GM10248 (cell line): ENCODE measurements around the gene TMEM14A.

Source experiments
- CTCF ChIA-PET: fragments of 300-600 bp; sonication (Branson Sonifier 250); formaldehyde crosslinking; extraction: SDS; loops from one replicate; lab custom pipeline; 2021; ENCODE audit warnings: antibody characterized with exemption; lab: Yijun Ruan, JAX
- POLR2A ChIA-PET: fragments of 350-650 bp; sonication (Branson Sonifier 250); formaldehyde crosslinking; extraction: SDS; loops from one replicate; lab custom pipeline; 2020; ENCODE audit warnings: antibody characterized with exemption; lab: Yijun Ruan, JAX
- DNase-seq: peaks from one replicate; pipeline ENCODE4 v3.0.0; 2012; ENCODE audit errors: extremely low spot score
- CTCF ChIP-seq: IDR thresholded peaks from 2 replicates; pipeline ENCODE4 v1.5.1; 2012; ENCODE audit warnings: mild to moderate bottlenecking, low read depth; ENCODE audit errors: extremely low read depth, missing control alignments, control extremely low read depth

Gene TMEM14A

GRCh38 chr6:52635049-52635577, 35.8 kb upstream of the TMEM14A start:
- TF ChIP-seq CTCF, result no peak
- ChIA-PET POLR2A (no interaction called here), CTCF (interaction anchor here (0.7 to 2.5 kb wide), 7 partner anchors 12 to 220 kb away, joined by 3 to 15 read pairs (median 3); no protein-coding TSS in a partner anchor)
- no peak for DNase-seq

- POLR2A ChIA-PET, result no interaction called here
These were observed 34.1 kb upstream of the TMEM14A start for GRCh38 chr6:52636830-52637229.

DNA sequence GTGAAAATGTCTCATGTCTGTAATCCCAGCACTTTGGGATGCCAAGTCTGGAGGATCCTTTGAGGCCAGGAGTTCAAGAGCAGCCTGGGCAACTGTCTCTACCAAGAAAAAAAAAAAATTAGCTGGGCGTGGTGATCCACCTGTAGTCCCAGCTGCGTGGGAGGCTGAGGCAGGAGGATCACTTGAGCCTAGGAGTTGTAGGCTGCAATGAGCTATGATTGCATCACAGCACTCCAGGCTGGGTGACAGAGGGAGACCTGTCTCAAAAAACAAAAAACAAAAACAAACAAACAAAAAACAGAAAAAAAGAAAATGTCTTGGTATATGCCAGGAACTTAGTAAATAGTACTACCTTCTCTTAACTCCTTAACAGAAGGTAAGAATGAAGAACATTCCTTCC, 31.4 kb upstream of the TMEM14A start:
- ChIA-PET POLR2A (no interaction called here), CTCF (interaction anchor here (4.8 kb wide), 1 partner anchor 12 kb away, joined by 40 read pairs; no protein-coding TSS in a partner anchor)
- TF ChIP-seq CTCF, result no peak
- DNase-seq, result no peak

More at GRCh38 chr6:52636830-52637229, 34.1 kb upstream of the TMEM14A start:
- no peak for TF ChIP-seq CTCF
- CTCF ChIA-PET, result interaction anchor here (1.2 kb wide), 1 partner anchor 15 kb away, joined by 3 read pairs; no protein-coding TSS in a partner anchor
- DNase-seq, result no peak

- DNase-seq, result no peak
- ChIA-PET POLR2A (no interaction called here), CTCF (interaction anchor here (1.7 to 4.8 kb wide), 3 partner anchors 11 to 220 kb away, joined by 3 to 40 read pairs (median 7); partner anchors contain the start of gene EFHC1)
These were observed 30.7 kb upstream of the TMEM14A start for GRCh38 chr6:52640170-52640569.

GRCh38 chr6:52640916-52641315, 30.0 kb upstream of the TMEM14A start:
- no peak for TF ChIP-seq CTCF
- DNase-seq, result no peak
- ChIA-PET CTCF (interaction anchor here (1.7 to 4.8 kb wide), 3 partner anchors 10 to 221 kb away, joined by 3 to 40 read pairs (median 7); partner anchors contain the start of gene EFHC1), POLR2A (no interaction called here)

More at GRCh38 chr6:52640170-52640569, 30.7 kb upstream of the TMEM14A start:
- TF ChIP-seq CTCF, result no peak

GRCh38 chr6:52641388-52641787, 29.5 kb upstream of the TMEM14A start:
- CTCF ChIA-PET, result interaction anchor here (1.0 to 4.8 kb wide), 4 partner anchors 10 to 226 kb away, joined by 3 to 40 read pairs (median 5); partner anchors contain the start of gene EFHC1
- DNase-seq, result no peak
- no peak for TF ChIP-seq CTCF

More at GRCh38 chr6:52641388-52641787, 29.5 kb upstream of the TMEM14A start:
- POLR2A ChIA-PET, result no interaction called here
